Calu3 (cell line): ENCODE results near the gene ABCB6. TPM values are rescaled to one million over a fixed set of nuclear protein-coding genes. Genes with fewer than 3 reads are reported as not detected.

Experiments
- BruUV-seq: library from RNA; stranded (reverse); fragments of 400-500 nt; replicated peaks from 2 replicates; lab custom pipeline; 2021; lab: Mats Ljungman, UMichigan
- CTCF ChIA-PET: fragments of 300-600 bp; sonication (Branson Sonifier 250); formaldehyde crosslinking; loops from one replicate; lab custom pipeline; 2022; ENCODE audit warnings: antibody characterized with exemption; lab: Charles Lee
- DNase-seq: peaks from one replicate; pipeline ENCODE4 v3.0.0; 2022
- H3K27ac Mint-ChIP-seq: one replicate; pipeline ENCODE4 v1.8.0; 2022; ENCODE audit warnings: mixed read lengths; ENCODE audit not compliant: unreplicated experiment
- H3K27me3 Mint-ChIP-seq: one replicate; pipeline ENCODE4 v1.8.0; 2022; ENCODE audit warnings: mixed read lengths; ENCODE audit not compliant: unreplicated experiment
- H3K36me3 Mint-ChIP-seq: one replicate; pipeline ENCODE4 v1.8.0; 2022; ENCODE audit warnings: mild to moderate bottlenecking, moderate library complexity, mixed read lengths; ENCODE audit not compliant: insufficient read depth, unreplicated experiment
- H3K4me1 Mint-ChIP-seq: one replicate; pipeline ENCODE4 v1.8.0; 2022; ENCODE audit warnings: mild to moderate bottlenecking, low read depth, mixed read lengths; ENCODE audit not compliant: unreplicated experiment
- H3K4me3 Mint-ChIP-seq: one replicate; pipeline ENCODE4 v1.8.0; 2022; ENCODE audit warnings: mild to moderate bottlenecking, low read depth, moderate library complexity, mixed read lengths; ENCODE audit not compliant: unreplicated experiment
- H3K9me3 Mint-ChIP-seq: one replicate; pipeline ENCODE4 v1.8.0; 2022; ENCODE audit warnings: low read depth, mixed read lengths; ENCODE audit not compliant: unreplicated experiment
- CTCF ChIP-seq: fragments of 200-600 bp; IDR thresholded peaks from one replicate; pipeline ENCODE4 v1.8.0; 2022; ENCODE audit warnings: antibody characterized with exemption; ENCODE audit not compliant: unreplicated experiment
- intact Hi-C: fragments of 100-400 bp; cut with micrococcal nuclease; formaldehyde crosslinking; loops from one replicate; pipeline ENCODE4 v1.10.0; 2022; ENCODE audit not compliant: unreplicated experiment
- total RNA-seq: library from RNA; stranded (reverse); gene quantifications from 2 replicates; pipeline ENCODE4 v1.2.3, GENCODE V29; 2022

The ABCB6 gene
- total RNA-seq, 1 experiment from 2014 or later = 12.1 TPM

GRCh38 chr2:219229305-219230058 is 10.7 kb upstream of the ABCB6 start, which contains the start of the genes ANKZF1 and ATG9A:
TSS of gene ANKZF1 (plus strand) at chr2:219229806. CDS start at chr2:219230258, 452 bp downstream.
TSS of gene ATG9A (minus strand) at chr2:219229636. CDS start at chr2:219228024, 1,612 bp downstream.
- Mint-ChIP-seq H3K4me3 (peak within 1 kb of the TSS; percentile 99), H3K27me3 (no peaks in the 10 kb centered on the region), H3K36me3 (peaks cover 53% of the 10 kb centered on the region), H3K4me1 (no peaks in the 10 kb centered on the region), H3K9me3 (no peaks in the 10 kb centered on the region), H3K27ac (peak within 1 kb of the TSS; percentile 97)
- CTCF ChIA-PET = interaction anchor here (0.7 to 1.8 kb wide), 7 partner anchors 16 to 65 kb away, joined by 3 to 7 read pairs (median 3); partner anchors contain the start of genes CNPPD1, DNAJB2, GLB1L and STK16
- intact Hi-C loops = no loop called here
- no peak for TF ChIP-seq CTCF
- no TSS peak for BruUV-seq
- peak; percentile 98 for DNase-seq

- Mint-ChIP-seq H3K27ac (peak overlapping the region; percentile 97), H3K36me3 (peaks cover 52% of the 10 kb centered on the region)
- no peak for TF ChIP-seq CTCF
These were observed 10.2 kb upstream of the ABCB6 start for GRCh38 chr2:219228911-219229304.

DNA sequence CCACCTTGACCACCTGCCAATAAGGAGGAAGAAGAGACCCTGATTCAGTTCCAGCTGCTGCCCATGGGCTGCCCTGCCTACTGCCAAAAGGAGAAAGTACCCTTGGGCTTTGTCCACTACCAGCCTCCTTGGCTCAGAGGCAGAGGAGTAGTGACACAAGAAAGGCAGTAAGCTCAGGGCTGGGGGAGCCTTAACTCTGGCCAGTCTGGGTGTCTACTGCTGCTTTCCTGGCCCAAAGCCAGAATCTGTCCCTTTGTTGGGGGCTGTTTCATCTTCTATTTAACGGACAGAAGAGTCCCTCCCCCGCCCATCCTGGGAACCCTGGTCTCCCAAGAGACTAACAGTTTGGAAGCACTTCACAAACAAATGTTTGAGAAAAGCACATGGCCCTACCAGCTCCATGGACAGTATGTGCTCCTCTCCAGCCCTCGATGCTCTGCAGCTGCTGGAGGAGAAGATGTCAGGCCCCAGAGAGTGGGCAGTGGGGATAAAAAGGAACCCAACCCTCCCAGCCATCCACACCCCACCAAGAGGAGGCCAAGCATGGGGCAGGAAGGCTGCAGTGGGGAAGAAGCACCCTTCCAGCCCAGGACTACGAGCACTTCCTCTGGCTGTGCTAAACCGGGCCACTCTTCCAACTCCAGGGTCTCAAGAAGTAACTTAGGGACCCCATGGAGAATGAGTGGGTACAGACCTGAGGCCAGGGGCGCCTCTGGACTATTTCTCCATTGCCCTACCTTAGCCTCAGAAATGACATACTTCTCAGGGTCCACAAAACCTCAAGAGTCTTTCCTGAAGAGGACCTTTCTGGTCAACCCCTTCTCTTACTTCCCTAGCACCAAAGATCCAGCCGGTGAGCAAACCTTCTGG is 9.5 kb upstream of the ABCB6 start:
- Mint-ChIP-seq H3K27ac (no peak overlapping the region), H3K9me3 (no peaks in the 10 kb centered on the region), H3K4me3 (peak overlapping the region; percentile 99), H3K36me3 (peaks cover 53% of the 10 kb centered on the region), H3K4me1 (no peaks in the 10 kb centered on the region), H3K27me3 (no peaks in the 10 kb centered on the region)
- intact Hi-C loops = no loop called here
- no peak for TF ChIP-seq CTCF
- CTCF ChIA-PET = interaction anchor here (1.0 to 1.5 kb wide), 3 partner anchors 11 to 66 kb away, joined by 3 to 5 read pairs (median 4); no protein-coding TSS in a partner anchor
- BruUV-seq = no TSS peak
- DNase-seq = no peak

More at GRCh38 chr2:219228911-219229304, 10.2 kb upstream of the ABCB6 start:
- no peak for DNase-seq
- H3K4me3 Mint-ChIP-seq = peak overlapping the region; percentile 99
- BruUV-seq = no TSS peak
- CTCF ChIA-PET = interaction anchor here (1.0 to 1.8 kb wide), 5 partner anchors 11 to 66 kb away, joined by 3 to 7 read pairs (median 4); partner anchors contain the start of genes CNPPD1, GLB1L and STK16
- H3K9me3 Mint-ChIP-seq = no peaks in the 10 kb centered on the region
- H3K27me3 Mint-ChIP-seq = no peaks in the 10 kb centered on the region
- intact Hi-C loops = no loop called here
- H3K4me1 Mint-ChIP-seq = no peaks in the 10 kb centered on the region

- no peak for TF ChIP-seq CTCF
- CTCF ChIA-PET = no interaction called here
- BruUV-seq = no TSS peak
- Mint-ChIP-seq H3K27me3 (no peaks in the 10 kb centered on the region), H3K4me1 (no peaks in the 10 kb centered on the region), H3K4me3 (no peak overlapping the region), H3K9me3 (no peaks in the 10 kb centered on the region), H3K36me3 (peaks cover 52% of the 10 kb centered on the region), H3K27ac (no peak overlapping the region)
- DNase-seq = no peak
- intact Hi-C loops = no loop called here
These were observed 6.6 kb upstream of the ABCB6 start for GRCh38 chr2:219225350-219225749.
